Caki2 (cell line): ENCODE results near the gene RTN4RL1. TPM values are rescaled to one million over a fixed set of nuclear protein-coding genes. Genes with fewer than 3 reads are reported as not detected.

Source experiments
- DNase-seq: peaks from one replicate; pipeline ENCODE4 v3.0.0-alpha.2; 2015; ENCODE audit warnings: low read depth
- in situ Hi-C: cut with HindIII; loops from 2 replicates; pipeline ENCODE4 v1.10.0; 2016; ENCODE audit warnings: low sequenced_read_pairs, low pct_unique_long_range_greater_than_20kb, mixed read lengths
- total RNA-seq: library from RNA; depleted of rRNA; stranded (reverse); fragments of >200 nt; shearing (Covaris generic); gene quantifications from 2 replicates; pipeline ENCODE4 v1.2.3, GENCODE V29; 2014; ENCODE audit warnings: low replicate concordance

The RTN4RL1 gene
- total RNA-seq, 1 experiment from 2014 or later: 12.2 TPM

DNA sequence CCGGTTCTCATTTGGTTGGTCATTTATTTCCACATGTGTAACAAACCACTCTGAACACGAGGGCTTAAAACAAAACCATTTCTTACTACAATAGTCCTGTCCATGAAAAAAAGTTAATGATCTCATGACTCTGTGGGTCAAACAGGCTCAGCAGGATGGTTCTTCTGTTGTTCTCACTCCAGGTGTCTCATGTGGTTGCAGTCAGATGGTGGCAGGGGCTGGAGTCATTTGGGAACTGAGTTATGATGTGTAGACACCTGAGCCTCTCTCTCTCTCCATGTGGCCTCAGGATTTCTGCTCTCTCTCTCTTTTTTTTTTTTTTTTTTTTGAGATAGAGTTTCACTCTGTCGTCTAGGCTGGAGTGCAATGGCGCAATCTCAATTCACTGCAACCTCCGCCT is 55.4 kb downstream of the RTN4RL1 start:
- in situ Hi-C loops: no loop called here
- DNase-seq: no peak

DNA sequence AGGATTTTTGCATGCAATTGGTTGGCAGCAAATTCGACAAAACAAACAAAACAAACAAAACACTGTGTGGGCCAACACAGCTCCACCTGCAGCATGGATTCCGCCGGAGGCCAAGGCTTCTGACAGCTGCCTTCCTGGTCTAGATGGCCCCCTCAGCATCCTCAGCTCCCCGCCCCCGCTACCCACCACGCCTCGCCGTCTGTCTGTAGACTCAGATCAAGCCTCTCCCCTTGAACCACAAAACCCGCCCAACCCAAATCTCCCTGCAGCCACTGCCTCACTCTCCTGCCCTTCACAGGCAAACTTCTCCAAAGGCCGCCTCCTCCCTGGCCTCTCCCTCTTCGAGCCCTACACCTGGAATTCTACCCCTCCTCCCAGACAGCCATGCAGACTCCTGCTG is 57.9 kb downstream of the RTN4RL1 start:
- in situ Hi-C loops: no loop called here
- no peak for DNase-seq

DNA sequence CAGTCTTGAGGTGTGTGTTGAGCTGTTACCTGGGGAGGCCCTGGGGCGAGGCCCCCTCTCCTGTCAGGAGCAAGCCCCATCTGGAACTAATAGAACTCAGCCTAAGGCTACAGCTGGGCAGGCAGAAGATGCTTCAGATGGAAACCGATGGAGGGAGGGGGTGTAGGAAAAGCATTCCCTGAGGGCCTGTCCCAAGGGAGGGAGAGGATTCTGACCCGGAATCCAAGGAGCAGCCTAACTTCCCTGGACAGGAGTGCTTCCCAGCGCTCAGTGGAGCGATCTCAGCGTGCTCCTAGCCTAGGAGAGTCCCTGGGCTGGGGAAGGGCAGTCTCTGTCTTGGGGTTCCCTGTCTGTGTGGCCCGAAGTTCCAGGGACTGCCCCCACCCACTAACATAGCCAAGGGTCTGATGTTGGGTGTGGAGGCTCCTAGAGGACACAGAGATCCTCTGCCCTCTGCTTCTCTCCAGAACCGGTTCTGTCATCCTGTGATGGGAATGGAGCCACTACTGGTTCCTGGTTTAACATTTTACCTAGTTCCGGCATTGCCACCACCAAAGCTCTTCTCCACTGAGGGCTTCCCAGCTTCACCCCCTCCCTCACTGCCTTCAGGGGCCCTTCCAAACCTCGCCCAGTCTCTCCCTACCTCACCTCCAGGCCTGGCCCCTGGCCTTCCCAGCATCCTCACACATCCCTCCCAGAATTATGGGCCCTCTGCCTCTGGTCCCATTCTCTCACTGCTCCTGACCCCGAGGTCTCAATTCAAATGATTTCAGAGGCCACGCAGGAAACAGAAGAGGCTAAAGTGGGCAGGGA is 58.7 kb downstream of the RTN4RL1 start:
- in situ Hi-C loops: no loop called here
- no peak for DNase-seq

DNA sequence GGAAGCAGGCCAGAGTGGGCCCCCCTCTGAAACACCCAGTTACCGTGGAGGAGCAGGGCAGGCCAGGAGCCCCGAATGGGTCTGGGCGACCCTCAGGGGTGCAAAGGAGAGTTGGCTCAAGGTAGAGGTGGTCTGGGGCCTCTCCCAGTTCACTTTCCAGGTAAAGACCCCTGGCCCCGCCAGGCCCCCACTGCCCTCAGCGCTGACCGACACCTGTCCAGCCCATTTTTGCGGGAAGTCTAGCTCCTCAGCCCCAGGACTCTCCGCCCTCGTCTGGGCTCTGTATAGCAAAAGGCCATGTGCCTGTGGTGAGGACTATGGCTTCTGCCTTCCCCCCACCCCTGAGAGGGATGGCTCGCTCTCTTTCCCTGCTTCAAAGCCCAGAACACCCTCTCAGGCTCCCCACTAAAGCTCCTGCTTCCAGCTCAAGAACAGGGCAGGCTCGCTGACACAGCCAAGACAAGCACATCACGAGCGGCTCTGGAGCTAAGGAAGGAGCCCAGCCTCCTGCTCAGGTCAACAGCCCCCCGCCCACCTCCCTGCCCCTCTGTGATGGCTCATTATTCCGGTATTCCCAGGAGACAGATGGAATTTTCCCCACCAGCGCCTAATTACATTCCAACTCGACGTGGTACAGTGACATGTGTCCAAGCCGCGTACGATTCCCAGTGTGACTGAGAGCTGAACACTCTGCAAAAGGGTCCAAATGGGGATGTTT is 59.4 kb downstream of the RTN4RL1 start:
- in situ Hi-C loops: no loop called here
- no peak for DNase-seq

DNA sequence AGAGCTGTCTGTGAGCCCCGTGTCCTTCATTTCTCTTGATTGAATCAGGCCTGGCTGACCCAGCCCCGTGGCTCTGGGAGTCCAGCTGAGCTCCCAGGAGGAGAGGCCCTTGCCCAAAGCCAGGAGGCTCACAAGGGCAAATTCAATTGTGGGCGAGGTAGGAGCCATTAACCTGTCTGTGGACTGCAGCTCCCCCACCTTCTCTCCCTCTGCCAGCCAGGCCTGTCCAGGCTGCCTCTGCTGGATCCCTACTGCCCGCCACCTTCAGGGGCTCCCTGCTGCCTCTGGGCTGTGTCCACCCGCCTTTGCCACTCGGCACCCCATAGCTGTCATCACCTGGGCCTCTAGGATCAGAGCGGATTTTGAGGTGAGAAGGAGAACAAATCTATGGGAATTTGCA is 61.9 kb downstream of the RTN4RL1 start:
- no peak for DNase-seq
- in situ Hi-C loops: no loop called here

DNA sequence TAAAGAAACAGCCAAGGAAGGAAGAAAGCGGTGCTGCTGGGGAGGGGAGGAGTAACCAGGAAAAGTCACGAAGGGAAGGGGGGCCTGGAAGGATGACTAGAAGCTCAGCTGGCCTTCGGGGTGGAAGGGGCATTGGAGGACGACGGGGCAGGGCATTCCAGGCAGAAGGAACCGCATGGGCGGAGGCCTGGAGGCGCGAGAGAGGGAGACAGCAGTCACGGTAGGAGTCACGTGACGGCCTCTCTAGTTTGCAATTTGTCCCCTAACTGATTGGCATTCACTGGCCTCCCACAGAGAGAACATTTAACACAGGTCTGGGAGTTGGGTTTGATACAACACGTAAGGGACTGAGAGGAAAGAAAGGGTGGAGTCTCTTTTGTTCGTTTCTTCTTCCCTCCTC is 63.9 kb downstream of the RTN4RL1 start:
- DNase-seq: no peak
- in situ Hi-C loops: no loop called here

DNA sequence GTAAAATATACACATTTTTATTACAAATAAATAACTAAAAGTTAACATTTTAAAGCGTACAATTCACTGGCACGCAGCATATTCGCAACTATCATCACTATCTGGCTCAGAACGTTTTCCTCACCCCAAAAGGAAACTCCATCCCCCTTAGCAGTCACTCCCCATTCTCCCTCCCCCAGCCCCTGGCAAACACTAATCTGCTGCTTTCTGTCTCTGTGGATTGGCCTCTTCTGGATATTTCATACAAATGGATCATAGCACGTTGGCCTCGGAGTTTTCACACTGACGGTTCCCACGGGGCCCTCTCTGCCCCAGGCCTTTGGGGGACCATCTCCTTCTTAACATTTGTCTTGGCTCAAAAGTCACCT is 64.6 kb downstream of the RTN4RL1 start:
- no peak for DNase-seq
- in situ Hi-C loops: no loop called here

DNA sequence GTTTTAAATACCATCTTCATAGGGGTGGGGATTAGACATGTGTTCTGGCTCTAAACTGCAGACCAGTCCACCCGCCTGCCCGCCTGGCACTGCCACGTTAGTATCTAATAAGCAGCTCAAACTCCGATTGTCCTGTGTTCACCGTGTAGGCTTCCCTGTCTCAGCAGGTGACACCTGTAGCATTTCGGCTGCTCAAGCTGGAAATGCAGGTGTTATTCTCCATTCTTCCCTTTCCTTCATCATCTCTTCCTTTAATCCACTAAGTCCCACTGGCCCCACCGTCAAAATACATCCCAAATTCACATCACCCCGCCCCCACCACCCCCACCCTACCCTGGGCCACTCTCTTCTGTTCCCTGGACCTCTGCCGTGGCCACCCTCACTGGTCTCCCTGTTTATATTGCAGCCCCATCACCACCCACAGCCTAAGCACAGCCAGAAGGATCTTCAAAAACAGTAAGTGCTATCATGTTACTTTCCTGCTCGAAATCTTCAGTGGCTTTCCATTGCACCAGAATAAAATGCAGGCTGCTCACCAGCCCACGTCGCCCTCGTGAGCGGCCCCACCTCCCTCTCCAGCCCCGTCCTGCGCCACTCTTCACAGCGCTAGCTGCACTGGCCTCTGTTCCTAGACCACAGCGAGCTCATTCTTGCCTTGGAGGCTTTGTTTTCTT is 65.1 kb downstream of the RTN4RL1 start:
- in situ Hi-C loops: no loop called here
- no peak for DNase-seq

DNA sequence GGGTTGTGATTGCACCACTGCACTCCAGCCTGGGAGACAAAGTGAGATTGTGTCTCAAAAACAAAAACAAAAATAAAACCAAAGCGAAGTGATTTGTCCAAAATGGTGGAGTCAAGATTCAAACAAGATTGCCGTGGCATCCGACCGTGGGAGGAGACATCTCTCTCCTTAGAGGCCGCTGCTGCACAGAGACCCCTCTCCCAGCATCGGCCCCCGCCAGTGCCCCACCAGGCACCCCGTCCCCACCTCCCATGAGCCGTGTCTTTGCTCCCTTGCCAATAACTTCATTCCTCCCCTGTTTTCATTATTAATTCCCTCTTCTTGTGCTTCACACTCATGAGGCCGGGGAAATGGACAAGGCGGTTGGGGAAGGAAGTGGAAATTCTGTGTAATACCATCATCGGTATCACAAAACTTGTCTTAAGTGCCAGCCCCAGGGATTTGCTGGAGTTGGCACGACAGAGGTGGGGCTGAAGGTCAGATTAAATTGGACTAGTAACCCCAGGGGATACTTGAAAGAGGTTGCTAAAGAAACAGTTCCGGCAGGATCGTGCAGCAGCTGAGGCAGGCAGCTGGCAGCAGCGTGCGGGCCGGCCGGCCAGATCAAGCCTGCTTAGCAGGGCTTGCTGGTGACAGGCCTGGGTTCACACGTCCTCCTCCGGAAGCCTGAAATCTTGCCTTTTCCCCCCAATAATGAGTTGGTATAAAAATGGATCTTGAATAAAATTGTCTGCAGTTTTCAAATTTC is 66.8 kb downstream of the RTN4RL1 start:
- in situ Hi-C loops: no loop called here
- DNase-seq: no peak

DNA sequence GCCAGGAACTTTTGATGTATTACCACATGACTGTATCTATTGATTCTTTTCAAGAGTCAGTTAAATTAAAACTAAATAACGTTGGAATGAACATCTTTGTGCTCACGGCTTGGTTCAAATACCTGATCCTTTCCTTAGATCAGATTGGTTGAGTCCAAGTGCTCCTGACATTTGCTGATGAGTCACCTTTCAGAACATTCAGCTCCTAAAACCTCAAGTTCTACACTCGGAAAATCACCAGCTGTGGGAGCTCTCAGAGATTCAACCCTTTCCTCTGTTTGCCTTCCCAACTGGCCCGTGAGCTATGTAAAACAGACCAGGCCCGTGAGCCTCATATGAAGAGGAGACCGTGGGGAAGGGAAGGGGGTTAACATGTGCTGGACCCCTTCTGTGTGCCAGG is 68.1 kb downstream of the RTN4RL1 start:
- in situ Hi-C loops: no loop called here
- DNase-seq: no peak

DNA sequence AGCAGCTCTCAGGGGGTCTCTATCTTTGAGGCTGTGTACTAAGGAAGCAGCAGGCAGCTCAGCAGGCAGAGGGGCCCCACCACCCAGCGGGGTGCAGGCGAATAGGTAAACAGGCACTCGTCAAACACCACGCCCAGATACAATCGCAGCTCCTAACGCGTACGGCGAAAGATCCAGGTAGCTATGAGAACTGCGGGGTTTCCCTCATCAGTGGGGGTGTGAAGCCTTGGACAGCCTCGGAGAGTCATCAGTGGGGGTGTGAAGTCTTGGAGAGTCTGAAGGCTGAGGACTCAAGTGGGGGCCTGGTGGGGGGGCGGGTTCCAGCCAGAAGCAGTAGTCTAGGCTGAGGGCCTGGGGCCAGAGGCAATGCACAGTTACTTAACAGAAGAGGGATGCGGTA is 69.0 kb downstream of the RTN4RL1 start:
- no peak for DNase-seq
- in situ Hi-C loops: no loop called here

DNA sequence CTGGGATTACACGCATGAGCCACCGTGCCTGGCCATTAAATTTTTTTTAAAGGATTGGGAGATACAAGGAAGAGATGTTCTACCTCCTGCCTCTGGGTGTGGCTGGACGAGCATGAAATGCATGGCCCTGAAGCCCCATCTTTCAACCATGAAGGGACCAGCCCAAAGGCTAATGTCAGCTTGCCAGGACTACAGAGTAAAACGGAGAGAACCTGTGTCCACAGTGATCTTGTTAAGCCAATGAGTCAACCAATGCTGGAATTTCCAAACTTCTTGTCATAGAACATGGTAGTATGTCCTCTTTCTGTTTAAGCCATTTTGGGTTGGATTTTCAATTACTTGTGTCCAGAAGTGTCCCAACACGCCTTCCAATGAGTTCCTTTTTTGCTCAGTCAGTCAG is 71.3 kb downstream of the RTN4RL1 start:
- in situ Hi-C loops: no loop called here
- DNase-seq: no peak

DNA sequence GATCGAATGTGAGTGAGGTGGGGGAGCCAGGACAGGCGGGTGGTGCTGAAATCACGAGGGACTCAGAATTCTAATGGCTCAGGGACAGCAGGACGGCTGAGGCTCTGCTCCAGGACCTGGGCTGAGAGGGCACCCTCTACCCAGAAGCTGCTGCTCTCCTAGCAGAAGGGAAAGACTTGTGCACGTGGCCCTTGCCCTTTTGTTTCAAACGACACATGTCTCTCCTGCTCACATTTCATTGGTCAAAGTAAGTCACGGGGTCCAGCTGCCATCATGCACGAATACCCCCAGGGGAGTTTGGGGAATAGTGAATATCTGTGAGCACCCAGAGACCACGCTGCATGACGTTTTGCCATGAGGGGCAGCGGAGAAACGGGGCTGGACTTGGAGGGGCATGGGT is 73.2 kb downstream of the RTN4RL1 start:
- in situ Hi-C loops: no loop called here
- no peak for DNase-seq

DNA sequence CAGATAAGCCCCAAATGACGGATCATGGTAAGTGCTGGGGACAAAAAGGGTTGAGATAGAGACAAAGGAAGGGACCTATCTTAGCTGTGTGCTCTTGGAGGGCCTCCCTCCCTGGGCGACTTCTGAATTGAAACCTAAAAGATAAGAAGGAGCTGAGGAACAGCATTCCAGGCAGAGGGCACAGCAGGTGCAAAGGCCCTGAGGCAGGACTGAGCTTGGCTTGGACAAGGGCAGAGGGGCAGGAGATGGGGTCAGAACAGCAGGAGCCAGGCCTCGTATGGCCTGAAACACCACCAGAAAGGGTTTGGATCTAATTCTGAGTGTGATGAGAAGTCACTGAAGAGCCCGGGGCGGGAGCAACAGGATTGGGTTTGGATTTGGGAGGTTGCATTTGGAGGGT is 75.4 kb downstream of the RTN4RL1 start:
- in situ Hi-C loops: no loop called here
- DNase-seq: no peak

DNA sequence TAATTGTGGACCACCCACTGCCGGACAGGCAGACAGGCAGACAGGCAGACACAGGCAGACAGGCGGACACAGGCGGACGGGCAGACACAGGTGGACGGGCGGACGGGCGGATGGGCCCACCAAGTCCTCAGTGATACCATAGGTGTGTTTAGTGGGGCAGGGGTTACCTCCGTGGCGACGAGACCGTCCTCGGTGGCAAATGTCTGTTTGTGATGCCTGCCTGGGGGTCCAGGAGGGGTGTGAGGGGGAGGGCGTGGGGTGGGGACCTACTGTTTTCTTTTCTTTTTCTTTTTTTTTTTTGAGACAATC is 76.7 kb downstream of the RTN4RL1 start:
- no peak for DNase-seq
- in situ Hi-C loops: no loop called here

DNA sequence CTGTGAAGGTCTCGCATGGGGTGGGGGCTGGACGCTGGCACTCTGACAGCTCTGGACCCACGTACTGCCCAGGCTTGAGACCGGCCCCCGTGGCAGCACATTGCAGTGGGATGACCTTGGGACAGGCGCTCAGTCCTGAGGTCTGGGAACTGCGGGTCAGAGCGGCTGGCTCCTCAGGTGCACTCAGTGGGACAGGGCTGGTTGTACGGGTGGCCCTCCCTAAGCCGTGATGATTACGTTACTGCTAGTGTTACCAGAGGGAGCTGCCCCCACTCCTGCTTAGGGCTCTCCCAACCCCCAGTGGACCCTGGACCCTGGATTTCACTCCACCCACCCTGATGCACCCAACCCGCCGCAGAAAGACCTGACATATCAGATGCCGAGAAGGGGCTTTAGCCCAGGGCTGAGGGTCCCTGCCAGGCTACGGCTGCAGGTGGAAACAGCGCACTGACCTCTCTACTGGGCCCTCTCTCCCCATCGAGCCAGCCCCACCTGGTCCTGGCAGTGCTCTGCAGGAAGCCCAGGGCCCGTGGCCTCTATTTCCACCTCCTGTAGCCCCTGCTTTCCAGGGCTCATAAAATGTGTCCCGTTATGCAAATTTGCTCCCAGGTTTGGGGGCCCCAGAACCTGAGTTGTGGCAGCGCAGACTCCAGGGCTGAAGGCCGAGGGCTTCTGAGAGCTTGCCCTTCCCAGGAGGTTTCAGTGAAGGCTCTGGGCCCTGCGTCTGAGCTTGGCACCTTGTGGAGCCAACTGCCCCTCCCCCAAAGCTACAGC is 77.2 kb downstream of the RTN4RL1 start:
- no peak for DNase-seq
- in situ Hi-C loops: no loop called here

DNA sequence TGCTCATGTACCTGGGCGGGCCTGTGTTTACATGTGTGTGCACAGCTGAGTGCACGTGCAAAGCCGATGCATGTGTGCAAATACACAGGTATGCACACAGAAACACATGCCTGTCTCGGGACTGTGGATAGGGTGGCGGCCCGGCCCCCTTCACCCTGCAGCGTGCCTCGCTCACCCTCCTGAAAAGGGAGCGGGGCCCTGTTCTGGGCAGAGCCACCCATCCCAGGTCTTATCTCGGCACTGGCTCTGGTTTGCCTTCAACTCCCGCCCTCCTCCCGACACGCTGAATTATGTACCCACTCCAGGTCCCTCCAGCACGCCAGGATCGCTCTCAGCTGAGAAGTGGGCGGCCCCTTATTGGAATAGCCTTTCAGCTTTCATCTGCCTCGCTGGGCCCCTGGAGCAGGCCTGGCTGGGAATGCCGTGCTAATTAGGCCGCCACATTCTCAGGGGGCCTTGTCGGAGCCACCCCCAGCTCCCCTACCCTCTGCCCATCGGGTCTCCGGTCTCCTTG is 77.8 kb downstream of the RTN4RL1 start:
- in situ Hi-C loops: no loop called here
- DNase-seq: no peak
